Tibial artery (tissue), 4 donors: ENCODE measurements around the gene RARRES2.
A peak's percentile ranks its signal among the peaks of the same experiment; 100 is the strongest.
"Not testable (repeated sequence)": the region's sequence is repeated elsewhere in the genome, so short reads cannot be mapped to it uniquely, and the experiment has no call there.

Experiments
- DNase-seq, 2 donors: peaks; one replicate each; pipeline ENCODE4 v3.0.0-alpha.2; 2019
- H3K27ac ChIP-seq, 2 donors: fragments of 200-600 bp; sonication (generic) in 1 of 2; 1 replicate in 1 of 2; 2 replicates in 1 of 2; pipeline ENCODE4 v1.5.1; 2018 to 2019; ENCODE audit warnings: mild to moderate bottlenecking in 1 of 2
- H3K27me3 ChIP-seq, 2 donors: fragments of 200-600 bp; sonication (generic) in 1 of 2; one replicate each; pipeline versions ENCODE4 v1.5.1 to v1.6.0; 2016 to 2019
- H3K36me3 ChIP-seq, 3 donors: fragments of 200-600 bp; sonication (generic) in 2 of 3; one replicate each; pipeline ENCODE4 v1.5.1; 2016 to 2019; ENCODE audit warnings: mild to moderate bottlenecking in 2 of 3
- H3K4me1 ChIP-seq, 4 donors: fragments of 200-600 bp; sonication (generic) in 2 of 4; 1 replicate in 3 of 4; 2 replicates in 1 of 4; pipeline ENCODE4 v1.5.1; 2016 to 2019
- H3K4me3 ChIP-seq, 2 donors: fragments of 200-600 bp; sonication (generic) in 1 of 2; 1 replicate in 1 of 2; 2 replicates in 1 of 2; pipeline ENCODE4 v1.5.1; 2018 to 2019; ENCODE audit warnings: mild to moderate bottlenecking in 2 of 2
- H3K9me3 ChIP-seq, 3 donors: fragments of 200-600 bp; sonication (generic) in 1 of 3; one replicate each; pipeline ENCODE4 v1.5.1; 2016 to 2019
- CTCF ChIP-seq, 2 experiments: fragments of 200-600 bp in 1 of 2; fragments of 450-650 bp in 1 of 2; IDR thresholded peaks; one replicate each; pipeline ENCODE4 v1.5.1; 2017 to 2019; ENCODE audit warnings: antibody characterized with exemption in 2 of 2, mild to moderate bottlenecking in 1 of 2, moderate library complexity in 1 of 2
- intact Hi-C: fragments of 100-400 bp; cut with DNase I; formaldehyde crosslinking; loops from one replicate; pipeline ENCODE4 v1.15.0; 2023; ENCODE audit warnings: low total_unique reads

The RARRES2 gene

GRCh38 chr7:150341263-150342120 is at the start of gene RARRES2:
TSS of gene RARRES2 (minus strand) at chr7:150341629. CDS start at chr7:150340609, 1,020 bp downstream.
- intact Hi-C loops = no loop called here
- Histone ChIP-seq H3K36me3 (peaks cover 0 to 15% (median 0%) of the 10 kb centered on the region in 3 donors), H3K4me3 (peak within 1 kb of the TSS; percentile 59 to 63), H3K4me1 (peaks cover 0 to 35% (median 19%) of the 10 kb centered on the region in 4 donors), H3K27me3 (no peaks in the 10 kb centered on the region), H3K9me3 (no peaks in the 10 kb centered on the region), H3K27ac (peak within 1 kb of the TSS; percentile 71 to 90)
- peak in 1 of 2 donors; percentile 44 for DNase-seq
- no peak for TF ChIP-seq CTCF (IDR thresholded peaks at IDR 0.05)

- DNase-seq = no peak
- peaks cover 0 to 10% (median 3%) of the 10 kb centered on the region in 4 donors for H3K4me1 ChIP-seq
- H3K36me3 ChIP-seq = peaks cover 0 to 9% (median 5%) of the 10 kb centered on the region in 3 donors
- intact Hi-C loops = no loop called here
- H3K27ac ChIP-seq = no peak overlapping the region
- H3K4me3 ChIP-seq = no peak overlapping the region
- no peak for TF ChIP-seq CTCF (IDR thresholded peaks at IDR 0.05)
- H3K9me3 ChIP-seq = no peaks in the 10 kb centered on the region
- no peaks in the 10 kb centered on the region for H3K27me3 ChIP-seq
Observed at GRCh38 chr7:150390205-150390604, 48.8 kb upstream of the RARRES2 start.

GRCh38 chr7:150389532-150389816 is 48.0 kb upstream of the RARRES2 start:
- no peak for DNase-seq
- intact Hi-C loops = no loop called here
- Histone ChIP-seq H3K36me3 (peaks cover 0 to 9% (median 5%) of the 10 kb centered on the region in 3 donors), H3K27me3 (no peaks in the 10 kb centered on the region), H3K4me1 (peaks cover 0 to 12% (median 3%) of the 10 kb centered on the region in 4 donors), H3K9me3 (no peaks in the 10 kb centered on the region), H3K4me3 (no peak overlapping the region), H3K27ac (no peak overlapping the region)
- no peak for TF ChIP-seq CTCF (IDR thresholded peaks at IDR 0.05)

GRCh38 chr7:150388709-150389531 is 47.5 kb upstream of the RARRES2 start:
- DNase-seq = peak; percentile 48 to 82
- peak; percentile 74 to 78 for TF ChIP-seq CTCF (IDR thresholded peaks at IDR 0.05)
- Histone ChIP-seq H3K4me1 (peaks cover 0 to 13% (median 3%) of the 10 kb centered on the region in 4 donors), H3K4me3 (no peak overlapping the region), H3K9me3 (no peaks in the 10 kb centered on the region), H3K36me3 (peaks cover 0 to 9% (median 5%) of the 10 kb centered on the region in 3 donors), H3K27ac (no peak overlapping the region), H3K27me3 (no peaks in the 10 kb centered on the region)
- intact Hi-C loops = no loop called here

GRCh38 chr7:150388306-150388705 is 46.9 kb upstream of the RARRES2 start:
- H3K4me1 ChIP-seq = peaks cover 0 to 14% (median 3%) of the 10 kb centered on the region in 4 donors
- no peak overlapping the region for H3K27ac ChIP-seq
- H3K4me3 ChIP-seq = no peak overlapping the region
- DNase-seq = peak in 1 of 2 donors; percentile 60
- no peaks in the 10 kb centered on the region for H3K9me3 ChIP-seq
- H3K36me3 ChIP-seq = peaks cover 0 to 9% (median 5%) of the 10 kb centered on the region in 3 donors
- TF ChIP-seq CTCF (IDR thresholded peaks at IDR 0.05) = no peak
- no peaks in the 10 kb centered on the region for H3K27me3 ChIP-seq
- intact Hi-C loops = no loop called here

GRCh38 chr7:150385884-150386283 is 44.5 kb upstream of the RARRES2 start:
- H3K27ac ChIP-seq, intact Hi-C loops: not testable (repeated sequence)

More at GRCh38 chr7:150385884-150386283, 44.5 kb upstream of the RARRES2 start:
- H3K27me3 ChIP-seq, H3K9me3 ChIP-seq, H3K4me3 ChIP-seq, DNase-seq, H3K36me3 ChIP-seq: not testable (repeated sequence)
- peaks cover 0 to 30% (median 3%) of the 10 kb centered on the region in 4 donors for H3K4me1 ChIP-seq
